Measurements from ENCODE around the gene PWWP2B.

- TF ChIP-seq CTCF (IDR thresholded peaks at IDR 0.05 in 2 of 3, conservative IDR thresholded peaks at IDR 0.05 in 1 of 3; ENCODE audit: insufficient read depth in 2 of 3, low read depth in 1 of 3, low read length in 3 of 3) (no peak), SETDB1 (IDR thresholded peaks at IDR 0.05; ENCODE audit: low read length) (no peak), FOXK2 (conservative IDR thresholded peaks at IDR 0.05 in 1 of 2, IDR thresholded peaks at IDR 0.05 in 1 of 2; ENCODE audit: low read depth in 2 of 2) (no peak), PRPF4 (IDR thresholded peaks at IDR 0.05; ENCODE audit: insufficient read depth, low read depth, low read length, poor library complexity, severe bottlenecking) (no peak), EZH2 (IDR thresholded peaks at IDR 0.05; ENCODE audit: borderline replicate concordance, low read depth, low read length) (no peak), EP300 (IDR thresholded peaks at IDR 0.05; ENCODE audit: low read length) (no peak), KAT7 (CRISPR knock-in tag; IDR thresholded peaks at IDR 0.05; ENCODE audit: borderline replicate concordance) (no peak), TEAD4 (IDR thresholded peaks at IDR 0.05; ENCODE audit: low read length) (no peak), TEAD4 (CRISPR knock-in tag; IDR thresholded peaks at IDR 0.05; ENCODE audit: borderline replicate concordance) (no peak), E2F5 (CRISPR knock-in tag; IDR thresholded peaks at IDR 0.05) (no peak), KLF13 (tag; IDR thresholded peaks at IDR 0.05; ENCODE audit: borderline replicate concordance, low read depth) (no peak), FOXK1 (CRISPR knock-in tag; IDR thresholded peaks at IDR 0.05; ENCODE audit: borderline replicate concordance) (no peak)
These were observed 19.7 kb downstream of the PWWP2B start for GRCh38 chr10:132416566-132417256.

Measured in K562 (cell line).